Stimulated activated CD8-positive, alpha-beta memory T cell treated with anti-CD3 and anti-CD28 coated beads, Interleukin-15, amount 100 ng/mL, for 4 hours (primary cell): ENCODE measurements around the gene CALM3.
A peak's percentile ranks its signal among the peaks of the same experiment; 100 is the strongest.
"Not testable (repeated sequence)": the region's sequence is repeated elsewhere in the genome, so short reads cannot be mapped to it uniquely, and the experiment has no call there.

Experiments
- DNase-seq, 2 donors: peaks; one replicate each; pipeline ENCODE4 v3.0.0-alpha.2; 2020; ENCODE audit warnings: low read depth in 2 of 2

Gene CALM3

DNA sequence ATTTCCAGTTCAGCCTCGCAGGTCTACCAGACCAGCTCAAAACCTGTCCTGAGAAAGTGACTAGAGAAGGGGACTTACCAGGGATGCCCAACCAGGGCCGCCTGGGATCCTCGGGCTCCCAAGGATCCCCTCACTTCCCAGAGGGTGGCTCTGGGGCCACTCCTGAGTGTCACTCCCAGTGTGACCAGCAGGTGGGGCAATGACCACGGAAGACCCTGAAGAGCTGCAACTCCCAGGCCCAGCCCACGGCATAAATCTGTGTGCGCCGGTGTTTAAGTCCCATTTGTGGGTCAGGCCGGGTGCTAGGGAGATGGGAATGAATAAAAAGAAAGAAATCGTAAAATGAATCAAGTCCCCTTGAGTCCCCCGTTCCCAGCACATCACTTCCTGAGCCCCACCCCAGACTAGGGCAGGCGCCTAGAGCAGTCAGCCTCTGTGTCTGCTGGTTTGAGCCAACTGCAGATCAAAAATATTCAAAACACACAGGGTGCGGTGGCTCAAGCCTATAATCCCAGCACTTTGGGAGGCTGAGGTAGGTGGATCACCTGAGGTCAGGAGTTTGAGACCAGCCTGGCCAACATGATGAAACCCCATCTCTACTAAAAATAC is 13.1 kb downstream of the CALM3 start:
- DNase-seq = peak in 1 of 2 donors; percentile 57

DNA sequence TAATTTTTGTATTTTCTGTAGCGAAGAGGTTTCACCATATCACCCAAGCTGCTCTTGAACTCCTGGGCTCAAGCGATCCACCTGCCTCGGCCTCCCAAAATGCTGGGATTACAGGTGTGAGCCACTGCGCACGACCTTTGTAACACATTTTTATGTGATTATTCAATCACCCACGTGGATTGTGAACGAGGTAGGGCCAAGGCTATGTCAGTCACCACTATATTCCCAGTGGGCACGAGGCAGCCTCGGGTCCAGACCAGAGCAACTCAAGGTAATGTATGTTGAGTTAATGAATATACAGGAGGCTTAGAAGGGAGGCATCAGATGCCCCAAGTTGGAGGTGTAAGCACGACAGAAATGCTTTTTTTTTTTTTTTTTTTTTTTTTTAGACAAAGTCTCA is 14.8 kb downstream of the CALM3 start:
- no peak for DNase-seq

DNA sequence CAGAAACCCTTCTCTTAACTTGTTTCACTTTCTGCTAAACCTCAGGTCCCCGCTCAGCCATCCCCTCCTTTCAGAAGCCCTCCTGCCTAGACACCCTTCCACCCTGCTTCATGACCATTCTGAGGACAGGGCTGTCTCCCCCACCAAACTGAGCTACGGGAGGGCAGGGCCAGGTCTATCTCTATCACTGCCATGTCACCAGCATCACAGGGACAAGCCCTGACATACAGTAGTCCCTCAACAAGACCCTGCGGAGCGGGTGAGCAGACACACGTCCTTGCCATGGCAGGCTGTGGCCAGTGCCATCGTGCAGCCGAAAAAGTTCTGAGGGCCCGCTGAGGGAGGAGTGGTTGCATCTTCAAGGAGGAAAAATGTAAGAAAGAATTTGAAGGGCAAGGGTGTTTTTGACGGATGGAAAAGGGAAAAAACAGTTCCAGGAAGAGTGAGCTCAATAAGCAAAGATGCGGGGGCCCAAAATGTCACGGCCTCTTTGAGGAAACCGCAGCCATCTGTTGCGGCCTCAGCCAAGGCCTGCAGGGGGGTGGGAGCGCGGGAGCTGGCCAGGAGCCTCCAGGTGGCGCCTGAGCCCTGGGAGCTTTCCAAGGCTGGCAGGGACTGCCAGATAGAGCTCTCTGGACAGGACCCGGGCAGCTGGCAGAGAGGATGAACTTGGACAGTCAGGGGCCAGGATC is 15.6 kb downstream of the CALM3 start:
- no peak for DNase-seq

GRCh38 chr19:46617601-46618000 is 16.5 kb downstream of the CALM3 start:
- DNase-seq = no peak

DNA sequence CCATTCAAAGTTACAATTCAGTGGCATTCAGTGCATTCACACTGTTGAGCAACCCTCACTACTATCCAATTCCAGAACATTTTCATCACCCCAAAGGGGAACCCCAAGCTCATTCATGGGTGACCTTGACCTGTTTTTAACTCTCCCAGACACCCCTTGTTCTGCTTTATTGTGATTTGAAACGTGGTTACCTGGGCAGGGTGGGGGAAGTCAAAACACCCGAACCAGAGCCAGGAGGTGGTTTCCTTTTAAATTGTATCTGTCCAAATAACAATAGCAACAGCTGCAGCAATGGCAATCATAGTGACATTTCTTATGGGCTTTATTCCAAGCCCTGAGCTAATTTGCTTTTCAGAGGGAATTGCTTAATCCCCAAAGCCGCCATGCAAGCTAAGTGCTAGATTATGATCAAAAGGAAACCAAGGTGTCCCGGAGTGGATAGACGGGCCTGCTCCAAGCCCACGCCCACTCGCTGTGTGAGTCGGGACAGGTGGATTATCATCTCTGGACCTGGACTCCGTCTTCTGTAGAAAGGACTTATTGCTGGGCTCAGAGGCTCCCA is 17.6 kb downstream of the CALM3 start:
- no peak for DNase-seq

GRCh38 chr19:46620267-46620666 is 19.1 kb downstream of the CALM3 start:
- DNase-seq = no peak

GRCh38 chr19:46620716-46621115 is 19.6 kb downstream of the CALM3 start:
- no peak for DNase-seq

GRCh38 chr19:46621191-46622117 is 20.3 kb downstream of the CALM3 start:
- DNase-seq = no peak

DNA sequence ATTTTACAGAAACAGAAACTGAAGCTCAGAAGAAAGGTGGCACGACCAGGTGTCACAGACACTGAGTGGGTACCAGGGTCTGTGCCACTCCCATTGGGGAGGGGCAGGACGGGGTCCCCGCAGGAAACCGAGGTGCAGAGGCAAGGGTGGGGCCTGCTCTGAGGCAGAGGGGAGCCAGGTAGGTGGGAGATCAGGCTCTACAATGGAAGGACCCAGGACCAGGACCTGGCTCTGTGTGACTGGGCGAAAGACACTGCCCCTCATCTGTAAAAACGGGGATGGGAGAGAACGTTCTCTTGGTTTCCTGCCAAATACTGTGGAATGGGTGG is 21.0 kb downstream of the CALM3 start:
- no peak for DNase-seq

GRCh38 chr19:46623915-46624502 is 22.9 kb downstream of the CALM3 start:
- no peak for DNase-seq

DNA sequence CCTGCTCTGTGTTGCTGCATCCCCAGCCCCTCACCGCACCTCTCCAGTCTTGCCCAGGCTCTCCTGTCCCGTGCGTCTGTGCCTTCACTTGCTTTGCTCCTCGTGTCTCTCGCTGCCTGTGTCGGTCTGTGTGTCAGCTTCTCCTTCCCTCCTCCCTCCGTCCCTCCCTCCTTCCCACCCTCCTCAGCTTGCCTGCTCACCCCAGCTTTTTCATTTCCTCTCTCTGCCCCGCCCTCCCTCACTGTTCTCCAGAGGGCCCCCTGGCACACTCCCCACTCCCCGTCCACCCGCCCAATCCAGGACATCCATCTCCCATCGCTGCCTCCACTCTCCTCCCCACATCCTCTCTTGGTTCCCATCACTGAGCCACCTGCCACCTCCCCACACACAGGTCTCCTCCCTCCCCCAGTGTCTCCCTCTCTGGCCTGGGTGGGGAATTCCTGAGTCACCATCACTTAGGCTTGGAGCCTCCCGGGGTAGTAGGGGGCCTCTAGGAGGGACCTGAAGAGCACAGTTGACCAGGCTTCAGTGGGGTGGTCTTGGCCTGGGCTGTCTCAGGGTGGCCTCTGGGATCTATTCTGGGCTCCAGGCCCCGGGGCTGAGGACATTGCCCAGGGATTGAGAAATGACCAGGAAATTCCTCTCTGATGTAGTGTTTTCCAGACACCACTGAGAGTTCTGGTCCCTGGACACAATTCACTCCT is 24.0 kb downstream of the CALM3 start, which contains the start of gene PTGIR:
Gene PTGIR (minus strand): TSS at position 132 of the 704 bp plus-strand sequence. CDS start 864 bp downstream, outside the sequence.
- DNase-seq = no peak

GRCh38 chr19:46625731-46626130 is 24.6 kb downstream of the CALM3 start:
- no peak for DNase-seq

- DNase-seq = no peak
These were observed 25.3 kb downstream of the CALM3 start for GRCh38 chr19:46626446-46626845.

GRCh38 chr19:46628970-46629369 is 27.8 kb downstream of the CALM3 start:
- not testable (repeated sequence) for DNase-seq

- no peak for DNase-seq
These were observed 28.5 kb downstream of the CALM3 start for GRCh38 chr19:46629546-46630025.

DNA sequence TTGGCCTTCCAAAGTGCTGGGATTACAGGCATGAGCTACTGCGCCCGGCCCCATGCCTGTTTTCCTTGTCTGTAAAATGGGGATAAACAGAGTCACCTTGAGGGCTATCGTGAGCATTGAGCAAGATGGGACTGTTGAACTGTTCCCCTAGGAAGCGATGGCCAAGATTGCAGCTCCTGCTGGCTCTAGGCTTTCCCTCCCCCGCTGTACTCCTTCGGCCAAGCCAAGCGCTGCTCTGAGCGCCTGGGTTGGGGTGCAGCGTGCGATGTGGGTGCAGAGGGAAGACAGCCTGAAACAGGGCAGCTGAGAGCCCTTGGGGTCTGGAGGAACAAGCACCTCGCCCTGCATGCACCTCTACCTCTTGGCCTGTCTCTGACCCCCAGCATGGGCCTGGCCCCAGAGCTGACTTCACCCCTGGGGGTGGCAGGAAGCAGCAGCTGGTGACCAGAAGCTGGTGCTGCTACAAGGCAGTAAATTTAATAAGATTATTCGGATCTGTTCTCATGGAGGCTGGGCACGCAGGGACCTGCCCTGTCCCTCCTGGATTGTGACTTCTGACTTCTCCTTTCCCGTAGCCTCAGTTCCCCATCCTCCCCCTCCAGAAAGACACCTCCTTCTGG is 29.6 kb downstream of the CALM3 start:
- DNase-seq = no peak

DNA sequence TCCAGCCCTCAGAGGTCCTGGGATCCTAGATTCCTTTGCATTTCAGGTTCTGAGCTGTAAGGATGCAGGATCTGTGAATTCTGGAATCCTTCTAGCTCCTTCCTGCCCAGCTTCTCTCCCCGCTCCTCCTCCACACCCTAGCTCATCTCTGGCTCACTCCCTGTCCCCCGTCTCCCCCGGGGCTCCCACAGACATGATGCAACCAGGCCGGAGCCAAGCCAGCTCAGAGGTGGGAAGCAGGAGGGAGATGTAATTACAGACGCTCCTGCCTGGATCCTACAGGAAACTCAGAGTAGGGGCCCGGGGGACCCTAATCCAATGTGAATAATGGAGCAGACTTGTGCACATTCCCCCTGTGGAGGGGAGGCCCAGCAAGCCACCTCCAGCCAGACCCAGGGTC is 30.4 kb downstream of the CALM3 start:
- DNase-seq = no peak

DNA sequence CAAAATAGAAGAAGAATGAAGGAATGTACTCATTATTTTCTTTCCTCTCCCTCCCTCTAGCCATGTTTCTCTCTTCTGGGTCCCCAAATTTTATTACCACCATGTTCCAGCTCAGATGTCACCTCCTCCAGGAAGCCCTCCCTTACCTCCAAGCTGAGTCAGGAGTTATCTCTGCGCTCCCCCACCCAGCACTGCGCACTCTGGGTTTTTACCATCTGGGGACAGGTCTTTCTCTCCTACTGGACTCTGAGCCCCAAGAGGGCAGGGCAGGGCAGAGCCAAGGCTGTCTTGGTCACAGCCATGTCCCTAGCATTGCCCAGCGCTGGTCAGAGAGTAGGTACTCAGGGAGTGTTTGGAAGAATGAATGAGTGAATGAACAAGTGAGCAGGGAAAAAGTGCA is 32.0 kb downstream of the CALM3 start:
- DNase-seq = no peak

- DNase-seq = peak; percentile 74 to 86
These were observed 33.0 kb downstream of the CALM3 start for GRCh38 chr19:46634045-46634655.

GRCh38 chr19:46634656-46635218 is 33.6 kb downstream of the CALM3 start:
- no peak for DNase-seq
